WTC11 (cell line): Measurements from ENCODE around the gene NPL. TPM values are rescaled to one million over a fixed set of nuclear protein-coding genes. Genes with fewer than 3 reads are reported as not detected.
A peak's percentile ranks its signal among the peaks of the same experiment; 100 is the strongest.

ENCODE experiments used
- CREM ChIP-seq: sonication (generic); formaldehyde crosslinking; IDR thresholded peaks from 2 replicates; pipeline ENCODE4 v1.8.1; 2022; ENCODE audit warnings: mild to moderate bottlenecking, missing genetic modification reagents, moderate library complexity
- ELF4 ChIP-seq: sonication (generic); formaldehyde crosslinking; IDR thresholded peaks from 2 replicates; pipeline ENCODE4 v1.8.1; 2022; ENCODE audit warnings: low read depth, mild to moderate bottlenecking, moderate library complexity, missing genetic modification reagents
- ETV6 ChIP-seq: sonication (generic); formaldehyde crosslinking; IDR thresholded peaks from 2 replicates; pipeline ENCODE4 v1.8.1; 2022; ENCODE audit warnings: mild to moderate bottlenecking, missing genetic modification reagents
- GRHL2 ChIP-seq: fragments of 250-450 bp; sonication (Bioruptor Pico); IDR thresholded peaks from 2 replicates; pipeline ENCODE4 v1.8.0; 2022; ENCODE audit warnings: mild to moderate bottlenecking, moderate library complexity; ENCODE audit not compliant: insufficient replicate concordance, severe bottlenecking
- JUN ChIP-seq: sonication (generic); formaldehyde crosslinking; IDR thresholded peaks from 2 replicates; pipeline ENCODE4 v1.8.0; 2023; ENCODE audit warnings: mild to moderate bottlenecking, missing genetic modification reagents
- NR2C2 ChIP-seq: sonication (generic); formaldehyde crosslinking; IDR thresholded peaks from 2 replicates; pipeline ENCODE4 v1.8.0; 2022; ENCODE audit warnings: mild to moderate bottlenecking, missing genetic modification reagents
- NR3C1 ChIP-seq: sonication (generic); formaldehyde crosslinking; conservative IDR thresholded peaks from 2 replicates; pipeline ENCODE4 v1.8.1; 2023; ENCODE audit warnings: low read depth, mild to moderate bottlenecking, missing genetic modification reagents
- TCF7 ChIP-seq: sonication (generic); formaldehyde crosslinking; IDR thresholded peaks from 2 replicates; pipeline ENCODE4 v1.8.0; 2022; ENCODE audit warnings: mild to moderate bottlenecking, low read depth, missing genetic modification reagents, moderate library complexity
- TP53 ChIP-seq: sonication (generic); formaldehyde crosslinking; IDR thresholded peaks from 2 replicates; pipeline ENCODE4 v1.8.1; 2023; ENCODE audit warnings: mild to moderate bottlenecking, missing genetic modification reagents
- ZNF138 ChIP-seq: sonication (generic); formaldehyde crosslinking; conservative IDR thresholded peaks from 2 replicates; pipeline ENCODE4 v1.8.1; 2022; ENCODE audit warnings: mild to moderate bottlenecking, moderate library complexity, missing genetic modification reagents
- ZNF396 ChIP-seq: fragments of 250-450 bp; sonication (Bioruptor Pico); IDR thresholded peaks from 2 replicates; pipeline ENCODE4 v1.8.0; 2021; ENCODE audit warnings: mild to moderate bottlenecking, moderate library complexity, borderline replicate concordance
- total RNA-seq: library from RNA; stranded (reverse); gene quantifications from 3 replicates; pipeline ENCODE4 v1.2.3, GENCODE V29; 2021
- TF ChIP-seq, protein P1 (sequence below): sonication (generic); formaldehyde crosslinking; IDR thresholded peaks from 2 replicates; pipeline ENCODE4 v1.8.1; 2022; ENCODE audit warnings: low read depth, mild to moderate bottlenecking, moderate library complexity, missing genetic modification reagents, borderline replicate concordance
- TF ChIP-seq, protein P2 (sequence below): sonication (generic); formaldehyde crosslinking; IDR thresholded peaks from 2 replicates; pipeline ENCODE4 v1.8.0; 2023; ENCODE audit warnings: missing genetic modification reagents, mild to moderate bottlenecking, borderline replicate concordance
- TF ChIP-seq, protein P3 (sequence below): sonication (generic); formaldehyde crosslinking; IDR thresholded peaks from 2 replicates; pipeline ENCODE4 v1.8.1; 2023; ENCODE audit warnings: mild to moderate bottlenecking, missing genetic modification reagents, moderate library complexity
- TF ChIP-seq, protein P4 (sequence below): fragments of 250-450 bp; sonication (Bioruptor Pico); IDR thresholded peaks from 2 replicates; pipeline ENCODE4 v1.8.0; 2021; ENCODE audit warnings: mild to moderate bottlenecking
- TF ChIP-seq, protein P5 (sequence below): sonication (generic); formaldehyde crosslinking; IDR thresholded peaks from 2 replicates; pipeline ENCODE4 v1.8.1; 2023; ENCODE audit warnings: mild to moderate bottlenecking, moderate library complexity, missing genetic modification reagents
- TF ChIP-seq, protein P6 (sequence below): sonication (generic); formaldehyde crosslinking; IDR thresholded peaks from 2 replicates; pipeline ENCODE4 v1.8.0; 2022; ENCODE audit warnings: mild to moderate bottlenecking, missing genetic modification reagents
- TF ChIP-seq, protein P7 (sequence below): sonication (generic); formaldehyde crosslinking; IDR thresholded peaks from 2 replicates; pipeline ENCODE4 v1.8.0; 2023; ENCODE audit warnings: missing genetic modification reagents
- TF ChIP-seq, protein P8 (sequence below): sonication (generic); formaldehyde crosslinking; IDR thresholded peaks from 2 replicates; pipeline ENCODE4 v1.8.0; 2022; ENCODE audit warnings: missing genetic modification reagents

Gene NPL
- total RNA-seq, 1 experiment from 2014 or later: 3.6 TPM

DNA sequence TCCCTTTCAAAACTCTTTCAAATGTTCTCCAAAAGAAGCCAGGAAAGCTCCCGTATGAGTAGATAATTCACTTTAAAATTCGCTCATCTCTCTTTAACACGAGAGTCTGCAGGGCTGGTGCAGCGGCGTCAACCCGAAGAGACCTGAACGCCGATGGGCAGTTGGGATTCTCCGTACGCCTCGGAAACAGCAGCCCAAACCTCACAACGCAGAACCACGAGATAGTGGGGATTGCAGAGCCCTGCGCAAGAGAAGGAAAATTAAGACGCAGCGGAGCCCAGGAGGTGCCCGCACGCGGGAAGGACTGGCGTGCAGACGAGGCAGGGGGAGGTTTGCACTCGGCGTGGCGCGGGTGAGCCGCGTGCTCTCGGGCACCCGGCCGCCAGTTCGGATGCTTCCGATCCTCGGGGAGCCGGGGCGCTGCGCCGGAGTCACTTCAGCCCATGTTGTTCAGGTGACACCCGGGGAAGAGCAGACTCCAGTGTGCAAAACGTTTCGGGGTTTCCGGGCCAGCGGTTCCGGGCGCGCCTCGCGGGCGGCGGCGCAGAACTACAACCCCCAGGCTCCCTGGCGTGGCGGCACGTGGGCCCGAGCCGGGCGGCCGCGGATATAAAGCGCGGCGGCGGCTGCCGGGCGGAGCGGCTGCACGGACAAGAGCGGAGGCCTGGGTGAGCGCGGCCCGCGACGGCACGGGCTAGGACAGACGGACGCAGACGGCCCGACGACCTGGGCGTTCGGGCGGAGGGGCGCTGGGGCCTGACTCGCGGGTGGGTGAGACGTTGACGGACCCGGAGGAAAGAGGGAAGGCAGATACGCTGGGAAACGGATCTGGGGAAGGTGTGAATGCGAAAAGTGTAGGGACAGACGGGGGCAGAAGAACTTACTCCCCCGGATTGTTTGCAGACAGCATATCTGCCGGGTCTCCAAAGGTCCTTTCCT lies at the start of gene NPL (continued):
- TF ChIP-seq NR3C1 (CRISPR knock-in tag) (no peak), ELF4 (CRISPR knock-in tag) (peak; percentile 3; the same call in 1 of the 2 replicates), JUN (CRISPR knock-in tag) (peak; percentile 20; the same call in 1 of the 2 replicates), TP53 (CRISPR knock-in tag) (no peak), ETV6 (CRISPR knock-in tag) (peak; percentile 85), TCF7 (CRISPR knock-in tag) (peak; percentile 88), ZNF138 (CRISPR knock-in tag) (no peak), GRHL2 (no peak), NR2C2 (CRISPR knock-in tag) (no peak), ZNF396 (CRISPR knock-in tag) (no peak), CREM (CRISPR knock-in tag) (peak; percentile 80; the same call in 1 of the 2 replicates)
- TF ChIP-seq, protein P1, sequence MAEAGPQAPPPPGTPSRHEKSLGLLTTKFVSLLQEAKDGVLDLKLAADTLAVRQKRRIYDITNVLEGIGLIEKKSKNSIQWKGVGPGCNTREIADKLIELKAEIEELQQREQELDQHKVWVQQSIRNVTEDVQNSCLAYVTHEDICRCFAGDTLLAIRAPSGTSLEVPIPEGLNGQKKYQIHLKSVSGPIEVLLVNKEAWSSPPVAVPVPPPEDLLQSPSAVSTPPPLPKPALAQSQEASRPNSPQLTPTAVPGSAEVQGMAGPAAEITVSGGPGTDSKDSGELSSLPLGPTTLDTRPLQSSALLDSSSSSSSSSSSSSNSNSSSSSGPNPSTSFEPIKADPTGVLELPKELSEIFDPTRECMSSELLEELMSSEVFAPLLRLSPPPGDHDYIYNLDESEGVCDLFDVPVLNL (CRISPR knock-in tag): peak; percentile 73; the same call in 1 of the 2 replicates
- TF ChIP-seq, protein P2, sequence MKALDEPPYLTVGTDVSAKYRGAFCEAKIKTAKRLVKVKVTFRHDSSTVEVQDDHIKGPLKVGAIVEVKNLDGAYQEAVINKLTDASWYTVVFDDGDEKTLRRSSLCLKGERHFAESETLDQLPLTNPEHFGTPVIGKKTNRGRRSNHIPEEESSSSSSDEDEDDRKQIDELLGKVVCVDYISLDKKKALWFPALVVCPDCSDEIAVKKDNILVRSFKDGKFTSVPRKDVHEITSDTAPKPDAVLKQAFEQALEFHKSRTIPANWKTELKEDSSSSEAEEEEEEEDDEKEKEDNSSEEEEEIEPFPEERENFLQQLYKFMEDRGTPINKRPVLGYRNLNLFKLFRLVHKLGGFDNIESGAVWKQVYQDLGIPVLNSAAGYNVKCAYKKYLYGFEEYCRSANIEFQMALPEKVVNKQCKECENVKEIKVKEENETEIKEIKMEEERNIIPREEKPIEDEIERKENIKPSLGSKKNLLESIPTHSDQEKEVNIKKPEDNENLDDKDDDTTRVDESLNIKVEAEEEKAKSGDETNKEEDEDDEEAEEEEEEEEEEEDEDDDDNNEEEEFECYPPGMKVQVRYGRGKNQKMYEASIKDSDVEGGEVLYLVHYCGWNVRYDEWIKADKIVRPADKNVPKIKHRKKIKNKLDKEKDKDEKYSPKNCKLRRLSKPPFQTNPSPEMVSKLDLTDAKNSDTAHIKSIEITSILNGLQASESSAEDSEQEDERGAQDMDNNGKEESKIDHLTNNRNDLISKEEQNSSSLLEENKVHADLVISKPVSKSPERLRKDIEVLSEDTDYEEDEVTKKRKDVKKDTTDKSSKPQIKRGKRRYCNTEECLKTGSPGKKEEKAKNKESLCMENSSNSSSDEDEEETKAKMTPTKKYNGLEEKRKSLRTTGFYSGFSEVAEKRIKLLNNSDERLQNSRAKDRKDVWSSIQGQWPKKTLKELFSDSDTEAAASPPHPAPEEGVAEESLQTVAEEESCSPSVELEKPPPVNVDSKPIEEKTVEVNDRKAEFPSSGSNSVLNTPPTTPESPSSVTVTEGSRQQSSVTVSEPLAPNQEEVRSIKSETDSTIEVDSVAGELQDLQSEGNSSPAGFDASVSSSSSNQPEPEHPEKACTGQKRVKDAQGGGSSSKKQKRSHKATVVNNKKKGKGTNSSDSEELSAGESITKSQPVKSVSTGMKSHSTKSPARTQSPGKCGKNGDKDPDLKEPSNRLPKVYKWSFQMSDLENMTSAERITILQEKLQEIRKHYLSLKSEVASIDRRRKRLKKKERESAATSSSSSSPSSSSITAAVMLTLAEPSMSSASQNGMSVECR (CRISPR knock-in tag): peak; percentile 61; the same call in 1 of the 2 replicates
- TF ChIP-seq, protein P3, sequence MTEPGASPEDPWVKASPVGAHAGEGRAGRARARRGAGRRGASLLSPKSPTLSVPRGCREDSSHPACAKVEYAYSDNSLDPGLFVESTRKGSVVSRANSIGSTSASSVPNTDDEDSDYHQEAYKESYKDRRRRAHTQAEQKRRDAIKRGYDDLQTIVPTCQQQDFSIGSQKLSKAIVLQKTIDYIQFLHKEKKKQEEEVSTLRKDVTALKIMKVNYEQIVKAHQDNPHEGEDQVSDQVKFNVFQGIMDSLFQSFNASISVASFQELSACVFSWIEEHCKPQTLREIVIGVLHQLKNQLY (CRISPR knock-in tag): no peak
- TF ChIP-seq, protein P4, sequence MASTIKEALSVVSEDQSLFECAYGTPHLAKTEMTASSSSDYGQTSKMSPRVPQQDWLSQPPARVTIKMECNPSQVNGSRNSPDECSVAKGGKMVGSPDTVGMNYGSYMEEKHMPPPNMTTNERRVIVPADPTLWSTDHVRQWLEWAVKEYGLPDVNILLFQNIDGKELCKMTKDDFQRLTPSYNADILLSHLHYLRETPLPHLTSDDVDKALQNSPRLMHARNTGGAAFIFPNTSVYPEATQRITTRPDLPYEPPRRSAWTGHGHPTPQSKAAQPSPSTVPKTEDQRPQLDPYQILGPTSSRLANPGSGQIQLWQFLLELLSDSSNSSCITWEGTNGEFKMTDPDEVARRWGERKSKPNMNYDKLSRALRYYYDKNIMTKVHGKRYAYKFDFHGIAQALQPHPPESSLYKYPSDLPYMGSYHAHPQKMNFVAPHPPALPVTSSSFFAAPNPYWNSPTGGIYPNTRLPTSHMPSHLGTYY (CRISPR knock-in tag): no peak
- TF ChIP-seq, protein P5, sequence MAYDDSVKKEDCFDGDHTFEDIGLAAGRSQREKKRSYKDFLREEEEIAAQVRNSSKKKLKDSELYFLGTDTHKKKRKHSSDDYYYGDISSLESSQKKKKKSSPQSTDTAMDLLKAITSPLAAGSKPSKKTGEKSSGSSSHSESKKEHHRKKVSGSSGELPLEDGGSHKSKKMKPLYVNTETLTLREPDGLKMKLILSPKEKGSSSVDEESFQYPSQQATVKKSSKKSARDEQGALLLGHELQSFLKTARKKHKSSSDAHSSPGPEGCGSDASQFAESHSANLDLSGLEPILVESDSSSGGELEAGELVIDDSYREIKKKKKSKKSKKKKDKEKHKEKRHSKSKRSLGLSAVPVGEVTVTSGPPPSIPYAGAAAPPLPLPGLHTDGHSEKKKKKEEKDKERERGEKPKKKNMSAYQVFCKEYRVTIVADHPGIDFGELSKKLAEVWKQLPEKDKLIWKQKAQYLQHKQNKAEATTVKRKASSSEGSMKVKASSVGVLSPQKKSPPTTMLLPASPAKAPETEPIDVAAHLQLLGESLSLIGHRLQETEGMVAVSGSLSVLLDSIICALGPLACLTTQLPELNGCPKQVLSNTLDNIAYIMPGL (CRISPR knock-in tag): peak; percentile 69; the same call in 1 of the 2 replicates
- TF ChIP-seq, protein P6, sequence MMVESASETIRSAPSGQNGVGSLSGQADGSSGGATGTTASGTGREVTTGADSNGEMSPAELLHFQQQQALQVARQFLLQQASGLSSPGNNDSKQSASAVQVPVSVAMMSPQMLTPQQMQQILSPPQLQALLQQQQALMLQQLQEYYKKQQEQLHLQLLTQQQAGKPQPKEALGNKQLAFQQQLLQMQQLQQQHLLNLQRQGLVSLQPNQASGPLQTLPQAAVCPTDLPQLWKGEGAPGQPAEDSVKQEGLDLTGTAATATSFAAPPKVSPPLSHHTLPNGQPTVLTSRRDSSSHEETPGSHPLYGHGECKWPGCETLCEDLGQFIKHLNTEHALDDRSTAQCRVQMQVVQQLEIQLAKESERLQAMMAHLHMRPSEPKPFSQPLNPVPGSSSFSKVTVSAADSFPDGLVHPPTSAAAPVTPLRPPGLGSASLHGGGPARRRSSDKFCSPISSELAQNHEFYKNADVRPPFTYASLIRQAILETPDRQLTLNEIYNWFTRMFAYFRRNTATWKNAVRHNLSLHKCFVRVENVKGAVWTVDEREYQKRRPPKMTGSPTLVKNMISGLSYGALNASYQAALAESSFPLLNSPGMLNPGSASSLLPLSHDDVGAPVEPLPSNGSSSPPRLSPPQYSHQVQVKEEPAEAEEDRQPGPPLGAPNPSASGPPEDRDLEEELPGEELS (CRISPR knock-in tag): peak; percentile 76; the same call in 1 of the 2 replicates
- TF ChIP-seq, protein P7, sequence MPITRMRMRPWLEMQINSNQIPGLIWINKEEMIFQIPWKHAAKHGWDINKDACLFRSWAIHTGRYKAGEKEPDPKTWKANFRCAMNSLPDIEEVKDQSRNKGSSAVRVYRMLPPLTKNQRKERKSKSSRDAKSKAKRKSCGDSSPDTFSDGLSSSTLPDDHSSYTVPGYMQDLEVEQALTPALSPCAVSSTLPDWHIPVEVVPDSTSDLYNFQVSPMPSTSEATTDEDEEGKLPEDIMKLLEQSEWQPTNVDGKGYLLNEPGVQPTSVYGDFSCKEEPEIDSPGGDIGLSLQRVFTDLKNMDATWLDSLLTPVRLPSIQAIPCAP (CRISPR knock-in tag): no peak; the same call in 1 of the 2 replicates
- TF ChIP-seq, protein P8, sequence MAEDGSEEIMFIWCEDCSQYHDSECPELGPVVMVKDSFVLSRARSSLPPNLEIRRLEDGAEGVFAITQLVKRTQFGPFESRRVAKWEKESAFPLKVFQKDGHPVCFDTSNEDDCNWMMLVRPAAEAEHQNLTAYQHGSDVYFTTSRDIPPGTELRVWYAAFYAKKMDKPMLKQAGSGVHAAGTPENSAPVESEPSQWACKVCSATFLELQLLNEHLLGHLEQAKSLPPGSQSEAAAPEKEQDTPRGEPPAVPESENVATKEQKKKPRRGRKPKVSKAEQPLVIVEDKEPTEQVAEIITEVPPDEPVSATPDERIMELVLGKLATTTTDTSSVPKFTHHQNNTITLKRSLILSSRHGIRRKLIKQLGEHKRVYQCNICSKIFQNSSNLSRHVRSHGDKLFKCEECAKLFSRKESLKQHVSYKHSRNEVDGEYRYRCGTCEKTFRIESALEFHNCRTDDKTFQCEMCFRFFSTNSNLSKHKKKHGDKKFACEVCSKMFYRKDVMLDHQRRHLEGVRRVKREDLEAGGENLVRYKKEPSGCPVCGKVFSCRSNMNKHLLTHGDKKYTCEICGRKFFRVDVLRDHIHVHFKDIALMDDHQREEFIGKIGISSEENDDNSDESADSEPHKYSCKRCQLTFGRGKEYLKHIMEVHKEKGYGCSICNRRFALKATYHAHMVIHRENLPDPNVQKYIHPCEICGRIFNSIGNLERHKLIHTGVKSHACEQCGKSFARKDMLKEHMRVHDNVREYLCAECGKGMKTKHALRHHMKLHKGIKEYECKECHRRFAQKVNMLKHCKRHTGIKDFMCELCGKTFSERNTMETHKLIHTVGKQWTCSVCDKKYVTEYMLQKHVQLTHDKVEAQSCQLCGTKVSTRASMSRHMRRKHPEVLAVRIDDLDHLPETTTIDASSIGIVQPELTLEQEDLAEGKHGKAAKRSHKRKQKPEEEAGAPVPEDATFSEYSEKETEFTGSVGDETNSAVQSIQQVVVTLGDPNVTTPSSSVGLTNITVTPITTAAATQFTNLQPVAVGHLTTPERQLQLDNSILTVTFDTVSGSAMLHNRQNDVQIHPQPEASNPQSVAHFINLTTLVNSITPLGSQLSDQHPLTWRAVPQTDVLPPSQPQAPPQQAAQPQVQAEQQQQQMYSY (CRISPR knock-in tag): peak; percentile 66; the same call in 1 of the 2 replicates
